ENCODE results near the gene PRKG2. TPM values are rescaled to one million over a fixed set of nuclear protein-coding genes. Genes with fewer than 3 reads are reported as not detected.

The PRKG2 gene
- total and polyA plus RNA-seq, 2 of the 13 experiments (the other 11 are each of a cell fraction or from before 2014, with no cell fraction given), result 0.04 TPM

DNA sequence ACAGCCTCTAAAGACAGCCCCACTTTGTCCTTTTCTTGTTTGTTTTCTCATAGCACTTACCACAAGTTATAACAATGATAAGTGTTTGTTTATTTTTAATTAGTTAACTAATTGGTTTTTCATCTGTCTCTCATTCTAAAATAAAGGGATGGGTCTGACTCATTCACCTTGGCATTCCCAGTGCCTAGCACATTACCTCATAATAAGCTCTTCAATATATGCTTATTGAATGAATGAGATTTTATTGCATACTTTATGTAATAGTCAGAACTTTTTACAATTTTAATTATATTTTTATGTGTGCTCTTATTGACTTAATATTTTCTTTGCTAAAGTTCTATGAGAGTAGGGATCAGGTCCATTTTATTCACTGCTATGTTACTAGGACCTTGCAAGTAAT is 22.8 kb upstream of the PRKG2 start (continued):
- no peak for TF ChIP-seq NFAT5 (CRISPR knock-in tag; IDR thresholded peaks at IDR 0.05)
- TF ChIP-seq, protein P1, sequence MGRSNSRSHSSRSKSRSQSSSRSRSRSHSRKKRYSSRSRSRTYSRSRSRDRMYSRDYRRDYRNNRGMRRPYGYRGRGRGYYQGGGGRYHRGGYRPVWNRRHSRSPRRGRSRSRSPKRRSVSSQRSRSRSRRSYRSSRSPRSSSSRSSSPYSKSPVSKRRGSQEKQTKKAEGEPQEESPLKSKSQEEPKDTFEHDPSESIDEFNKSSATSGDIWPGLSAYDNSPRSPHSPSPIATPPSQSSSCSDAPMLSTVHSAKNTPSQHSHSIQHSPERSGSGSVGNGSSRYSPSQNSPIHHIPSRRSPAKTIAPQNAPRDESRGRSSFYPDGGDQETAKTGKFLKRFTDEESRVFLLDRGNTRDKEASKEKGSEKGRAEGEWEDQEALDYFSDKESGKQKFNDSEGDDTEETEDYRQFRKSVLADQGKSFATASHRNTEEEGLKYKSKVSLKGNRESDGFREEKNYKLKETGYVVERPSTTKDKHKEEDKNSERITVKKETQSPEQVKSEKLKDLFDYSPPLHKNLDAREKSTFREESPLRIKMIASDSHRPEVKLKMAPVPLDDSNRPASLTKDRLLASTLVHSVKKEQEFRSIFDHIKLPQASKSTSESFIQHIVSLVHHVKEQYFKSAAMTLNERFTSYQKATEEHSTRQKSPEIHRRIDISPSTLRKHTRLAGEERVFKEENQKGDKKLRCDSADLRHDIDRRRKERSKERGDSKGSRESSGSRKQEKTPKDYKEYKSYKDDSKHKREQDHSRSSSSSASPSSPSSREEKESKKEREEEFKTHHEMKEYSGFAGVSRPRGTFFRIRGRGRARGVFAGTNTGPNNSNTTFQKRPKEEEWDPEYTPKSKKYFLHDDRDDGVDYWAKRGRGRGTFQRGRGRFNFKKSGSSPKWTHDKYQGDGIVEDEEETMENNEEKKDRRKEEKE (IDR thresholded peaks at IDR 0.05), result no peak

- WGBS (ENCODE audit: low lambda C conversion rate), result 35% methylated on average over 15 of the region's 23 CpGs
- in situ Hi-C loops (cut with HindIII; ENCODE audit: extremely low pct_ligation_motif_present, low pct_unique_long_range_greater_than_20kb), result no loop called here
- TF ChIP-seq, protein P2, sequence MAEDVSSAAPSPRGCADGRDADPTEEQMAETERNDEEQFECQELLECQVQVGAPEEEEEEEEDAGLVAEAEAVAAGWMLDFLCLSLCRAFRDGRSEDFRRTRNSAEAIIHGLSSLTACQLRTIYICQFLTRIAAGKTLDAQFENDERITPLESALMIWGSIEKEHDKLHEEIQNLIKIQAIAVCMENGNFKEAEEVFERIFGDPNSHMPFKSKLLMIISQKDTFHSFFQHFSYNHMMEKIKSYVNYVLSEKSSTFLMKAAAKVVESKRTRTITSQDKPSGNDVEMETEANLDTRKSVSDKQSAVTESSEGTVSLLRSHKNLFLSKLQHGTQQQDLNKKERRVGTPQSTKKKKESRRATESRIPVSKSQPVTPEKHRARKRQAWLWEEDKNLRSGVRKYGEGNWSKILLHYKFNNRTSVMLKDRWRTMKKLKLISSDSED (CRISPR knock-in tag; IDR thresholded peaks at IDR 0.05), result no peak
- TF ChIP-seq ZNF557 (CRISPR knock-in tag; IDR thresholded peaks at IDR 0.05), result no peak
- TF ChIP-seq PRPF4 (IDR thresholded peaks at IDR 0.05; ENCODE audit: low read depth, low read length, poor library complexity, severe bottlenecking), result no peak
- TF ChIP-seq TAF15 (IDR thresholded peaks at IDR 0.05; ENCODE audit: low read depth, low read length, poor library complexity, severe bottlenecking), result no peak
- no peak for TF ChIP-seq ZBTB46 (CRISPR knock-in tag; IDR thresholded peaks at IDR 0.05; ENCODE audit: borderline replicate concordance)
Observed at GRCh38 chr4:81235982-81236749, 21.1 kb upstream of the PRKG2 start.

More at GRCh38 chr4:81235982-81236749, 21.1 kb upstream of the PRKG2 start:
- Histone ChIP-seq H3K27ac (ENCODE audit: extremely low read length, insufficient read depth, low read length) (no peak overlapping the region), H3K4me2 (ENCODE audit: low read depth, low read length) (peak overlapping the region; percentile 19; the same call in 1 of the 2 replicates), H3K36me3 (replicated peaks in 1 of 2; ENCODE audit: control insufficient read depth in 1 of 2, insufficient read depth in 2 of 2, low read length in 2 of 2) (no peaks in the 10 kb centered on the region), H3K4me3 (replicated peaks in 1 of 3; ENCODE audit: insufficient read depth in 1 of 3, low read depth in 2 of 3, low read length in 3 of 3) (no peak overlapping the region), H4K20me1 (ENCODE audit: insufficient read depth, low read length) (no peaks in the 10 kb centered on the region), H3K9me3 (ENCODE audit: low read length) (peaks cover 7% of the 10 kb centered on the region), H3K27me3 (ENCODE audit: control insufficient read depth in 1 of 2, insufficient read depth in 2 of 2, low read length in 2 of 2) (peaks cover 0 to 3% of the 10 kb centered on the region in 2 experiments; a peak in 2 of 5 replicates), H3K9ac (ENCODE audit: insufficient read depth, low read depth, low read length) (no peak overlapping the region), H3K4me1 (ENCODE audit: insufficient read depth, low read length) (no peaks in the 10 kb centered on the region), H2AFZ (ENCODE audit: low read length) (no peak overlapping the region), H3K79me2 (ENCODE audit: insufficient read depth, low read length) (no peaks in the 10 kb centered on the region)
- FAIRE-seq, result no peak
- ATAC-seq, result peak; percentile 88
- BruUV-seq (replicated peaks), result no TSS peak
- DNase-seq (ENCODE audit: low spot score), result no peak
- intact Hi-C loops (cut with micrococcal nuclease; ENCODE audit: unreplicated experiment), result no loop called here
- ChIA-PET CTCF (ENCODE audit: low intra/inter-chr PET ratio, low total read pairs) (no interaction called here), POLR2A (no interaction called here)
